Mesendoderm (in vitro differentiated cells): ENCODE data around the gene ZNF681.

Experiments used
- DNase-seq: peaks from one replicate; pipeline ENCODE4 v3.0.0; 2013
- H2AK5ac ChIP-seq: 2 replicates; pipeline ENCODE4 v1.6.1; 2013; ENCODE audit warnings: low read length, inconsistent platforms
- H2BK120ac ChIP-seq: 2 replicates; pipeline ENCODE4 v1.6.1; 2013; ENCODE audit warnings: low read depth, mild to moderate bottlenecking, low read length, moderate library complexity, mixed read lengths
- H2BK15ac ChIP-seq: replicated peaks from 2 replicates; pipeline ENCODE4 v1.6.1; 2013; ENCODE audit warnings: low read depth, mild to moderate bottlenecking, moderate library complexity
- H2BK5ac ChIP-seq: 2 replicates; pipeline ENCODE4 v1.6.1; 2013; ENCODE audit warnings: low read length, inconsistent platforms
- H3K18ac ChIP-seq: 2 replicates; pipeline ENCODE4 v1.6.1; 2013; ENCODE audit warnings: mild to moderate bottlenecking, low read length, mixed read lengths
- H3K23ac ChIP-seq: one replicate; pipeline ENCODE4 v1.6.1; 2013; ENCODE audit warnings: low read length
- H3K27ac ChIP-seq: 2 replicates; pipeline ENCODE4 v1.5.1; 2013; ENCODE audit warnings: low read depth, mild to moderate bottlenecking, inconsistent platforms, low read length, moderate library complexity
- H3K27me3 ChIP-seq: 2 replicates; pipeline ENCODE4 v1.6.1; 2013; ENCODE audit warnings: low read length, control low read depth, mild to moderate bottlenecking, inconsistent platforms; ENCODE audit not compliant: insufficient read depth, poor library complexity
- H3K36me3 ChIP-seq: 2 replicates; pipeline ENCODE4 v1.6.1; 2013; ENCODE audit warnings: low read length, inconsistent platforms; ENCODE audit not compliant: control insufficient read depth, insufficient read depth
- H3K4ac ChIP-seq: one replicate; pipeline ENCODE4 v1.6.1; 2013; ENCODE audit warnings: low read depth, mild to moderate bottlenecking, low read length, moderate library complexity
- H3K4me1 ChIP-seq: 2 replicates; pipeline ENCODE4 v1.6.1; 2013; ENCODE audit warnings: low read depth, low read length, inconsistent platforms; ENCODE audit not compliant: control insufficient read depth
- H3K4me2 ChIP-seq: 2 replicates; pipeline ENCODE4 v1.6.1; 2013; ENCODE audit warnings: low read length
- H3K4me3 ChIP-seq: 2 replicates; pipeline ENCODE4 v1.5.1; 2013; ENCODE audit warnings: mild to moderate bottlenecking, low read length
- H3K56ac ChIP-seq: one replicate; pipeline ENCODE4 v1.6.1; 2013; ENCODE audit warnings: low read length
- H3K79me1 ChIP-seq: 2 replicates; pipeline ENCODE4 v1.6.1; 2013; ENCODE audit warnings: low read length, inconsistent platforms
- H3K79me2 ChIP-seq: 2 replicates; pipeline ENCODE4 v1.6.1; 2013; ENCODE audit warnings: mild to moderate bottlenecking, low read length; ENCODE audit not compliant: control insufficient read depth, insufficient read depth
- H3K9ac ChIP-seq: 2 replicates; pipeline ENCODE4 v1.6.1; 2013; ENCODE audit warnings: low read length, inconsistent platforms
- H4K5ac ChIP-seq: one replicate; pipeline ENCODE4 v1.6.1; 2013; ENCODE audit warnings: low read length
- H4K8ac ChIP-seq: one replicate; pipeline ENCODE4 v1.6.1; 2013; ENCODE audit warnings: low read depth, mild to moderate bottlenecking, control low read depth, low read length, moderate library complexity
- WGBS: extraction: QIAGEN DNeasy Blood & Tissue Kit; methylation state at CpG from one replicate; pipeline ENCODE4 v1.1.7; 2013; ENCODE audit warnings: low lambda C conversion rate, missing lambda C conversion rate; ENCODE audit not compliant: insufficient coverage; ENCODE audit errors: extremely low coverage; 5-methylcytosine and 5-hydroxymethylcytosine counted together

The ZNF681 gene

DNA sequence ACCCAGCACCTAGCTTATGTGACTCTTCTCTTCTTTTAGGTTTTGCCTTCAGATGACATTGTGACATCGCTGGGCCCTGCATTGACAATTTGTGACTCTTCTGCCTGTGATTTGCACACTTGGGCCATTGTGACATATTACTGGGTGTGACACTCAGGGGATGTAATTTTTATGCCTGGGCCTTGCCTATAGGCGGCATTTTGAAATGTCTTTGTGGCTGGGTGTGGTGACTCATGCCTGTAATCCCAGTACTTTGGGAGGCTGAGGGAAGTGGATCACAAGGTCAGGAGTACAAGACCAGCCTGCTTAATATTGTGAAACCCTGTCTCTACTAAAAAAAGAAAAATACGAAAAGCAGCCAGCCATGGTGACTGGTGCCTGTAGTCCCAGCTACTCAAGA, 28.4 kb upstream of the ZNF681 start:
- Histone ChIP-seq H3K56ac (no peak overlapping the region), H3K27ac (no peak overlapping the region), H3K23ac (no peak overlapping the region), H2BK120ac (no peak overlapping the region), H3K4me1 (no peaks in the 10 kb centered on the region), H3K9ac (no peak overlapping the region), H3K27me3 (no peaks in the 10 kb centered on the region), H2BK15ac (no peak overlapping the region), H3K4me2 (no peak overlapping the region), H4K8ac (no peak overlapping the region), H3K4ac (no peak overlapping the region), H2BK5ac (no peak overlapping the region), H4K5ac (no peak overlapping the region), H3K4me3 (no peak overlapping the region), H3K36me3 (peaks cover 3% of the 10 kb centered on the region), H2AK5ac (no peak overlapping the region), H3K18ac (no peak overlapping the region), H3K79me2 (peaks cover 29% of the 10 kb centered on the region), H3K79me1 (peaks cover 15% of the 10 kb centered on the region)
- no peak for DNase-seq
- no CpG with 5 or more reads among the region's 3 CpGs for WGBS

DNA sequence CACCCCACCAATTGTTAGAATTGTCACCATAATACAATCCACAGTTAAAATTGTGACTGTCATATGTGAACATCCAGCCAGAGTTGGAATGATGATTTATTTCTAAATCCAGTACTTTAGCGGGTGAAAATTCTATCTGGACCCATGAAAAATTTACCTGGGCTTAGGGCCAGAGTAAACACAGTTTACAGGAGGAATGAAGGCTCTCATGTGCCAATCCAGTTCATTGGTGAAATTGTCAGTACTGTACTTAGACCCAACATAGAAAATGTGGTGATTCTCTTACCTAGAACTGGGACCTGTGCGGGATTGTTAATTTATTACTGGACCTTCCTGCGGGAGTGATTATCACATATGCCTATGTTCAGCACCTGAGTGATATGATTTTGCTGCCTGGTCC, 27.3 kb upstream of the ZNF681 start:
- no peaks in the 10 kb centered on the region for H3K27me3 ChIP-seq
- no peak overlapping the region for H3K23ac ChIP-seq
- WGBS: no CpG with 5 or more reads among the region's 3 CpGs
- H3K4me3 ChIP-seq: no peak overlapping the region
- H3K4ac ChIP-seq: no peak overlapping the region
- H3K9ac ChIP-seq: no peak overlapping the region
- H2BK5ac ChIP-seq: no peak overlapping the region
- H4K5ac ChIP-seq: no peak overlapping the region
- H3K18ac ChIP-seq: no peak overlapping the region
- no peak for DNase-seq
- H3K4me1 ChIP-seq: no peaks in the 10 kb centered on the region
- no peak overlapping the region for H2BK15ac ChIP-seq
- H3K36me3 ChIP-seq: peaks cover 3% of the 10 kb centered on the region
- no peak overlapping the region for H3K4me2 ChIP-seq
- H3K56ac ChIP-seq: no peak overlapping the region
- H2AK5ac ChIP-seq: no peak overlapping the region
- H4K8ac ChIP-seq: no peak overlapping the region
- H3K27ac ChIP-seq: no peak overlapping the region
- H3K79me1 ChIP-seq: peaks cover 16% of the 10 kb centered on the region
- H3K79me2 ChIP-seq: peaks cover 31% of the 10 kb centered on the region
- no peak overlapping the region for H2BK120ac ChIP-seq

DNA sequence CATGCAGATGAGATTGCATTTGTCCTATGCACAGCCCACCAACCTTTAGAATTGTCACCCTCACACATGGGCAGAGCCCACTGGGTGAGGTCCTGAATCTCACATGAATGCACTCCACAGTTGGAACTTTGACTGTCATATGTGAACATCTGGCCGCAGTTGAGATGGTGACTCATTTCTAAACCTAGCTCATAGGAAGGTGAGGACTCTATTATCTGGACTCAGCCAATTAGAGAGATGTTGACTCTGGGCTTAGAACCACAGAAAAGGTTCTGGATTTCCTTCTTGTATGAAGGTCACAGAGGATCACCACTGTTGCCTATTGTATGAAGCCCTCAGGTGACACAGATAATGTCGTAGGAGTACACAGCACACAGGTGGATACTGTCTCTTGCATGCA, 25.6 kb upstream of the ZNF681 start:
- no CpG with 5 or more reads among the region's 2 CpGs for WGBS
- H3K4me1 ChIP-seq: no peaks in the 10 kb centered on the region
- no peak overlapping the region for H2BK15ac ChIP-seq
- H3K9ac ChIP-seq: no peak overlapping the region
- H3K79me1 ChIP-seq: peaks cover 18% of the 10 kb centered on the region
- DNase-seq: no peak
- H3K27me3 ChIP-seq: no peaks in the 10 kb centered on the region
- H3K23ac ChIP-seq: no peak overlapping the region
- no peak overlapping the region for H3K27ac ChIP-seq
- H2BK5ac ChIP-seq: no peak overlapping the region
- H3K79me2 ChIP-seq: peaks cover 30% of the 10 kb centered on the region
- no peak overlapping the region for H2BK120ac ChIP-seq
- H3K4me2 ChIP-seq: no peak overlapping the region
- no peak overlapping the region for H3K18ac ChIP-seq
- H2AK5ac ChIP-seq: no peak overlapping the region
- no peak overlapping the region for H4K8ac ChIP-seq
- H3K36me3 ChIP-seq: peaks cover 7% of the 10 kb centered on the region
- no peak overlapping the region for H3K4ac ChIP-seq
- no peak overlapping the region for H4K5ac ChIP-seq
- no peak overlapping the region for H3K56ac ChIP-seq
- no peak overlapping the region for H3K4me3 ChIP-seq

DNA sequence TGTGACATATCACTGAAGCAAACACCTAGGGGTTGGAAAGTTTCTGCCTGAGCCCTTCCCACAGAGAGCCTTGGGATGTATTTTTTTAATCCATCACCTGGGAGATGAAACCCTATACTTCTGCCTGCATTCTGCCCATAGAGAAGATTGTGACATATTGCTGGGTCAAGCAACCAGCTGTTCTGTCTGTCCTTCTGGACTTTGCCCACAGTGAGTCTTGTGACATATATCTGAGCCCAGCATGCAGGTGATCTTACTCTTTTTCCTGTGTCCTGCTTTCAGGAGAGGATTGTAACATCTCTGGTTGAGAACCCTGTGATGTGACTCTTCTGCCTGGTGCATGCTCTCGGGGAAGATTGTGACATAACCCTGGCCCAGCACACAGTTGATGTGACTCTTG, 24.9 kb upstream of the ZNF681 start:
- H3K79me1 ChIP-seq: peaks cover 18% of the 10 kb centered on the region
- H3K36me3 ChIP-seq: peaks cover 7% of the 10 kb centered on the region
- H3K4me1 ChIP-seq: no peaks in the 10 kb centered on the region
- H4K8ac ChIP-seq: no peak overlapping the region
- no peak overlapping the region for H3K18ac ChIP-seq
- H2BK15ac ChIP-seq: no peak overlapping the region
- no peak overlapping the region for H3K4ac ChIP-seq
- no peak overlapping the region for H3K4me2 ChIP-seq
- H2BK5ac ChIP-seq: no peak overlapping the region
- H3K9ac ChIP-seq: no peak overlapping the region
- no peaks in the 10 kb centered on the region for H3K27me3 ChIP-seq
- H2BK120ac ChIP-seq: no peak overlapping the region
- no peak overlapping the region for H3K4me3 ChIP-seq
- no peak overlapping the region for H3K56ac ChIP-seq
- H3K23ac ChIP-seq: no peak overlapping the region
- no peak overlapping the region for H2AK5ac ChIP-seq
- no peak for DNase-seq
- H3K27ac ChIP-seq: no peak overlapping the region
- no peak overlapping the region for H4K5ac ChIP-seq
- H3K79me2 ChIP-seq: peaks cover 32% of the 10 kb centered on the region
- no CpG with 5 or more reads among the region's 1 CpG for WGBS

DNA sequence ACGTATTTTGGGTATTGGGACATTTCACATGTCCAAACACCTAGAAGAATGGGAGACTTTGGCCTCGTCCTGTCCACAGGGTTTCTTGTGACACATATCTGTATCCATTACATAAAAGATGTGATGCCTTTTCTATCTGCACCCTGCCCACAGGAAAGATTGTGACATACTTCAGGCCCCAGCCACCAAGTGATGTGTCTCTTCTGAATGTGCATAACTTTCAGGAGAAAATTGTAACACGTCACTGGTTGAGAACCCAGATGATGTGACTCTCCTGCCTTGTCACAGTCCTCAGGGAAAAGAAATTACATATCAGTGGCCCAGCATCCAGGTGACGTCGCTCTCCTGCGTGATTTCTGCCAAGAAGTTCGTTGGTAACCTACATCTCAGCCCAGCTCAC, 21.0 kb upstream of the ZNF681 start:
- Histone ChIP-seq H3K79me2 (peaks cover 56% of the 10 kb centered on the region), H3K18ac (no peak overlapping the region), H3K4ac (no peak overlapping the region), H3K79me1 (peaks cover 25% of the 10 kb centered on the region), H4K5ac (no peak overlapping the region), H3K56ac (no peak overlapping the region), H3K36me3 (peaks cover 14% of the 10 kb centered on the region), H3K4me2 (no peak overlapping the region), H3K27me3 (no peaks in the 10 kb centered on the region), H2BK15ac (no peak overlapping the region), H3K27ac (no peak overlapping the region), H2BK5ac (no peak overlapping the region), H4K8ac (no peak overlapping the region), H2BK120ac (no peak overlapping the region), H3K4me1 (no peaks in the 10 kb centered on the region), H3K9ac (no peak overlapping the region), H3K23ac (no peak overlapping the region), H2AK5ac (no peak overlapping the region), H3K4me3 (no peak overlapping the region)
- no CpG with 5 or more reads among the region's 7 CpGs for WGBS
- no peak for DNase-seq

DNA sequence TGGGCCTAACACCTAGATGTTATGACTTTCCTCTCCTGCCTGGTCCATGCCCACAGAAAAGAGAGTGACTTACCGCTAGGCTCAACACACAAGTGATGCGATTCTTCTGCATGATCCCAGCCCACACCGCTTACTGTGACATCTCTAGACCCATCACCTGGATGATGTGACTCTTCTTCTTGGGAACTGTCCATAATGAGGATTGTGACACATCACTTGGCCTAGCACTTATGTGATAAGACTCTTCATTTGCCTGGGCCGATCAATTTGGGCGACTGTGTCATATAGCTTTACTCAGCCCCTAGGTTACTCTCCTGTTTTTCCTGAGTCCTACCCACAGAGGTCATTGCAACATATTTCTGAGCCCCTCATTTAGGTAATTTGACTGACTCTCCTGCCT, 19.9 kb upstream of the ZNF681 start:
- Histone ChIP-seq H2BK120ac (no peak overlapping the region), H3K9ac (no peak overlapping the region), H3K4ac (no peak overlapping the region), H3K18ac (no peak overlapping the region), H3K56ac (no peak overlapping the region), H3K36me3 (peaks cover 13% of the 10 kb centered on the region), H4K8ac (no peak overlapping the region), H3K4me3 (no peak overlapping the region), H3K27ac (no peak overlapping the region), H2BK5ac (no peak overlapping the region), H3K4me2 (no peak overlapping the region), H3K79me1 (peaks cover 29% of the 10 kb centered on the region), H2AK5ac (no peak overlapping the region), H3K4me1 (no peaks in the 10 kb centered on the region), H2BK15ac (no peak overlapping the region), H3K27me3 (no peaks in the 10 kb centered on the region), H3K79me2 (peaks cover 61% of the 10 kb centered on the region), H4K5ac (no peak overlapping the region), H3K23ac (no peak overlapping the region)
- no peak for DNase-seq
- WGBS: no CpG with 5 or more reads among the region's 5 CpGs
